ENCODE results near the gene ITGA2B.

DNA sequence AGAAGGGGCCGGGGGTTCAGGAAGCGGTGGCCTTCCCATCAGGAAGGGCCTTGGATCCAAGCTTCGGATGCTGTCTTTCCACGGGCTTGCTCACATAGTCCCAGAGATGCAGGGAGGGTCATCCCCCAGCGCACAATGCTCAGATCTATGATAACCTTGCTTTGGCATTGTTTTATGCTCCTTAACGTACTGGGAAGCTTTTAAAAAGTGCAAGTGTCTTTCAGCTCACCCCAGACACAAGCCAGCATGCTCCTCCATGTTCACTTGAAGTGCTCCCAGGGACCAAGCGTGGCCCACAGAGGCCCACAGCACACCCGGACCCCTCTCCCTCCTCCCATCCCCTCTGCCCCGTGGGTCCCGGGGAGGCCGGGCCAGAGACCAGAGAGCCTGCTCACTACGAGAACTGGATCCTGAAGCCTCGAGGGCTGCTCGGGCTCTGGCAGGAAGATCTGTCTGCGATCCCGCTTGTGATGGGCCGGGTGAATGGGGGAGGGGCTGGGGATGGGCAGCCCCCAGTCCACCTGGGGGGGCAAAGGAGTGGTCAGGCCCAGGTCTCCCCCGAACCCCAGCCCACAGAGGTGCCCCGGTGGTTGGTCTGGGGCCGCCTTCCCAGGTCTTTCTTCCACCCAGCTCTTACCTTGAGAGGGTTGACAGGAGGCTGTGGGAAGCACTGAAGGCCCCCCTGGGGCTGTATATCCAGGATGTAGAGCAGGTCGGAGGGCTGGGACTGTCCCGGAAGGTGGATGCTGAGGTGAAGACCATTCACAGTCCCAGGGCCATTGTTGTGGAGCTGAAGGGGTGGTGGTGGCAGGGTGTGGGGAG is 14.0 kb downstream of the ITGA2B start:
- TF ChIP-seq, protein P1, sequence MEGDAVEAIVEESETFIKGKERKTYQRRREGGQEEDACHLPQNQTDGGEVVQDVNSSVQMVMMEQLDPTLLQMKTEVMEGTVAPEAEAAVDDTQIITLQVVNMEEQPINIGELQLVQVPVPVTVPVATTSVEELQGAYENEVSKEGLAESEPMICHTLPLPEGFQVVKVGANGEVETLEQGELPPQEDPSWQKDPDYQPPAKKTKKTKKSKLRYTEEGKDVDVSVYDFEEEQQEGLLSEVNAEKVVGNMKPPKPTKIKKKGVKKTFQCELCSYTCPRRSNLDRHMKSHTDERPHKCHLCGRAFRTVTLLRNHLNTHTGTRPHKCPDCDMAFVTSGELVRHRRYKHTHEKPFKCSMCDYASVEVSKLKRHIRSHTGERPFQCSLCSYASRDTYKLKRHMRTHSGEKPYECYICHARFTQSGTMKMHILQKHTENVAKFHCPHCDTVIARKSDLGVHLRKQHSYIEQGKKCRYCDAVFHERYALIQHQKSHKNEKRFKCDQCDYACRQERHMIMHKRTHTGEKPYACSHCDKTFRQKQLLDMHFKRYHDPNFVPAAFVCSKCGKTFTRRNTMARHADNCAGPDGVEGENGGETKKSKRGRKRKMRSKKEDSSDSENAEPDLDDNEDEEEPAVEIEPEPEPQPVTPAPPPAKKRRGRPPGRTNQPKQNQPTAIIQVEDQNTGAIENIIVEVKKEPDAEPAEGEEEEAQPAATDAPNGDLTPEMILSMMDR (IDR thresholded peaks at IDR 0.05 in 2 of 3, conservative IDR thresholded peaks at IDR 0.05 in 1 of 3; ENCODE audit: control insufficient read depth in 2 of 3, extremely low read depth in 1 of 3, insufficient read depth in 1 of 3, low read depth in 3 of 3, low read length in 3 of 3) = no peak
- TF ChIP-seq FOXM1 (IDR thresholded peaks at IDR 0.05; ENCODE audit: low read depth, low read length) (no peak), SRF (IDR thresholded peaks at IDR 0.05; ENCODE audit: low read depth in 2 of 2, low read length in 2 of 2) (no peak), RFX5 (IDR thresholded peaks at IDR 0.05; ENCODE audit: low read depth, low read length) (no peak), POLR2A (IDR thresholded peaks at IDR 0.05; ENCODE audit: low read depth, low read length) (no peak), GABPA (IDR thresholded peaks at IDR 0.05; ENCODE audit: low read depth) (no peak), TAF1 (IDR thresholded peaks at IDR 0.05; ENCODE audit: borderline replicate concordance, low read depth, low read length) (no peak)
- TF ChIP-seq, protein P2, sequence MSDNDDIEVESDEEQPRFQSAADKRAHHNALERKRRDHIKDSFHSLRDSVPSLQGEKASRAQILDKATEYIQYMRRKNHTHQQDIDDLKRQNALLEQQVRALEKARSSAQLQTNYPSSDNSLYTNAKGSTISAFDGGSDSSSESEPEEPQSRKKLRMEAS (IDR thresholded peaks at IDR 0.05; ENCODE audit: low read depth, low read length) = no peak

All from GM12878 (cell line).